ENCODE data around the gene CFAP45.

Gene CFAP45

DNA sequence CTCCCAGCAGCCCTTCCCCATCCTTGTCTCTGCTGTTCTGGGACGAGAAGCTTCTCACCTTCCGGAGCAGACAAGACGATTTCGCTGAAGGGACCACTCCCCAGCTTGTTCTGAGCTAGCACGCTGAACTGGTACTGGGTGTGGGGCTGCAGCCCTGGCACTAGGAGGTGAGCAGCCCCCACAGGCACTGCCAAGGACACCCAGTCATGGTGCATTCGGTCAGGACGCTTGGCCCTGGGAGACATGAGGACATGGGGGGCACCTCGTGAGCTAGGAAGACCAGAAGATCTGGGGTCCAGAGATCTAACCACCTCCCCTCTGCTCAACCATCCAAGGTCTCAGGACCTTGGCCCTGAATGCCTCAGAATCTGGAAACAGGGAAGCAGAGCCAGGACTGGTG is 30.7 kb upstream of the CFAP45 start:
- Histone ChIP-seq H3K4me1 (ENCODE audit: insufficient read depth, poor library complexity, severe bottlenecking) (peaks cover 11% of the 10 kb centered on the region), H3K9me3 (ENCODE audit: severe bottlenecking) (no peaks in the 10 kb centered on the region), H3K4me3 (ENCODE audit: severe bottlenecking) (no peak overlapping the region), H3K36me3 (ENCODE audit: low read depth) (0 out of 2 replicates have a peak, but pooled peaks cover 4% of the 10 kb centered on the region), H3K27ac (ENCODE audit: poor library complexity, severe bottlenecking) (no peak overlapping the region), H3K27me3 (ENCODE audit: insufficient read depth, poor library complexity, severe bottlenecking) (no peaks in the 10 kb centered on the region)
- TF ChIP-seq, protein P1, sequence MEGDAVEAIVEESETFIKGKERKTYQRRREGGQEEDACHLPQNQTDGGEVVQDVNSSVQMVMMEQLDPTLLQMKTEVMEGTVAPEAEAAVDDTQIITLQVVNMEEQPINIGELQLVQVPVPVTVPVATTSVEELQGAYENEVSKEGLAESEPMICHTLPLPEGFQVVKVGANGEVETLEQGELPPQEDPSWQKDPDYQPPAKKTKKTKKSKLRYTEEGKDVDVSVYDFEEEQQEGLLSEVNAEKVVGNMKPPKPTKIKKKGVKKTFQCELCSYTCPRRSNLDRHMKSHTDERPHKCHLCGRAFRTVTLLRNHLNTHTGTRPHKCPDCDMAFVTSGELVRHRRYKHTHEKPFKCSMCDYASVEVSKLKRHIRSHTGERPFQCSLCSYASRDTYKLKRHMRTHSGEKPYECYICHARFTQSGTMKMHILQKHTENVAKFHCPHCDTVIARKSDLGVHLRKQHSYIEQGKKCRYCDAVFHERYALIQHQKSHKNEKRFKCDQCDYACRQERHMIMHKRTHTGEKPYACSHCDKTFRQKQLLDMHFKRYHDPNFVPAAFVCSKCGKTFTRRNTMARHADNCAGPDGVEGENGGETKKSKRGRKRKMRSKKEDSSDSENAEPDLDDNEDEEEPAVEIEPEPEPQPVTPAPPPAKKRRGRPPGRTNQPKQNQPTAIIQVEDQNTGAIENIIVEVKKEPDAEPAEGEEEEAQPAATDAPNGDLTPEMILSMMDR (IDR thresholded peaks at IDR 0.05; ENCODE audit: poor library complexity, severe bottlenecking): no peak
- no peak for DNase-seq (ENCODE audit: low spot score)
- no peak for ATAC-seq (ENCODE audit: low read depth)

- H3K4me3 ChIP-seq (ENCODE audit: severe bottlenecking): no peak overlapping the region
- ATAC-seq (ENCODE audit: low read depth) (no peak), DNase-seq (ENCODE audit: low spot score) (no peak)
- H3K27me3 ChIP-seq (ENCODE audit: insufficient read depth, poor library complexity, severe bottlenecking): no peaks in the 10 kb centered on the region
- peaks cover 11% of the 10 kb centered on the region for H3K4me1 ChIP-seq (ENCODE audit: insufficient read depth, poor library complexity, severe bottlenecking)
- no peaks in the 10 kb centered on the region for H3K9me3 ChIP-seq (ENCODE audit: severe bottlenecking)
- H3K27ac ChIP-seq (ENCODE audit: poor library complexity, severe bottlenecking): no peak overlapping the region
- 0 out of 2 replicates have a peak, but pooled peaks cover 4% of the 10 kb centered on the region for H3K36me3 ChIP-seq (ENCODE audit: low read depth)
- TF ChIP-seq, protein P1 (IDR thresholded peaks at IDR 0.05; ENCODE audit: poor library complexity, severe bottlenecking): no peak
Observed at GRCh38 chr1:159930216-159930615, 30.3 kb upstream of the CFAP45 start.

GRCh38 chr1:159929155-159930051 is 29.4 kb upstream of the CFAP45 start:
- no peaks in the 10 kb centered on the region for H3K9me3 ChIP-seq (ENCODE audit: severe bottlenecking)
- peaks cover 11% of the 10 kb centered on the region for H3K4me1 ChIP-seq (ENCODE audit: insufficient read depth, poor library complexity, severe bottlenecking)
- DNase-seq (ENCODE audit: low spot score): no peak
- TF ChIP-seq, protein P1 (IDR thresholded peaks at IDR 0.05; ENCODE audit: poor library complexity, severe bottlenecking): no peak
- no peaks in the 10 kb centered on the region for H3K27me3 ChIP-seq (ENCODE audit: insufficient read depth, poor library complexity, severe bottlenecking)
- 0 out of 2 replicates have a peak, but pooled peaks cover 4% of the 10 kb centered on the region for H3K36me3 ChIP-seq (ENCODE audit: low read depth)
- H3K27ac ChIP-seq (ENCODE audit: poor library complexity, severe bottlenecking): no peak overlapping the region
- ATAC-seq (ENCODE audit: low read depth): no peak
- no peak overlapping the region for H3K4me3 ChIP-seq (ENCODE audit: severe bottlenecking)

- H3K36me3 ChIP-seq (ENCODE audit: low read depth): peaks cover 4% of the 10 kb centered on the region; the same call in 1 of the 2 replicates
- TF ChIP-seq, protein P1 (IDR thresholded peaks at IDR 0.05; ENCODE audit: poor library complexity, severe bottlenecking): no peak
- ATAC-seq (ENCODE audit: low read depth): no peak
- H3K27me3 ChIP-seq (ENCODE audit: insufficient read depth, poor library complexity, severe bottlenecking): no peaks in the 10 kb centered on the region
- H3K4me3 ChIP-seq (ENCODE audit: severe bottlenecking): no peak overlapping the region
- DNase-seq (ENCODE audit: low spot score): no peak
- H3K9me3 ChIP-seq (ENCODE audit: severe bottlenecking): no peaks in the 10 kb centered on the region
- no peak overlapping the region for H3K27ac ChIP-seq (ENCODE audit: poor library complexity, severe bottlenecking)
- H3K4me1 ChIP-seq (ENCODE audit: insufficient read depth, poor library complexity, severe bottlenecking): peaks cover 9% of the 10 kb centered on the region
Observed at GRCh38 chr1:159928491-159929050, 28.6 kb upstream of the CFAP45 start.

All from RWPE2 (cell line).